GM19467 (cell line): ENCODE measurements around the gene GIPR.
A peak's percentile ranks its signal among the peaks of the same experiment; 100 is the strongest.
"Not testable (repeated sequence)": the region's sequence is repeated elsewhere in the genome, so short reads cannot be mapped to it uniquely, and the experiment has no call there.

ENCODE experiments used
- ATAC-seq: cut with Tn5 transposase; IDR thresholded peaks from one replicate; pipeline ENCODE4 v1.9.1; 2021; ENCODE audit warnings: mild to moderate bottlenecking, moderate library complexity; ENCODE audit not compliant: unreplicated experiment

The GIPR gene

DNA sequence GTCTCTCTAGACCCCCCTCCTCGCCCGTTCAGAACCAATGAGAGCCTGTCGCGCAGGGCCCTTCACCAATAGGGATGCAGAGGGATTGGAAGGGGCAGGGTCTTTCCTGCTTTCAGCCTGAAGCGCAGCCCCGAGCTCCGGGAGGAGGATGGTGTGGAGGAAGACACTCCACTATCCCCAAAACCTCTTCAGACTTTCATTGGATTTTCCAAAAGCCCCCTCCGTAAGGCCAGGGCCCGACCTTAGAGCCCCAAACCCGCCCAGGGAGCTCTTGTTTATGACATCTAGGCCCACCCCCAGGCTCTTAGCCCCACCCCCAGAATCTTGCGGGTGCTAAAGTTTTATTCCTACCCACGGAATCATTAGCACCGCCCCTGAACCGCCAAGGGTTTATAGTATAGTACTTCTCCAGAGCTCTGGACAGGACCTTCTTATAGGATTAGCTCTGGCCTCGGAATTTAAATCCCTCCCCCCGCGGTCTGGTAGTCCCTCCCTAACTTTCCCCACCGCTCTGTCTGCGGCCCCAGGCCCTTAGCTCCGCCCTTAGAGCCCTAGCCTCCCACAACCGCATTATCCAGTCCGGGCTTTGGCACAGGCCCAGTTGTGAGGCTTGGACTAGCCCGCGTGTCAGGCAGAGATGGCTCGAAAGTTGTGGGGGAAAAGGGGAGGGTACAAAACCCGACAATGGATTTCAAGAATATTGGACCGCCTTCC is 22.2 kb upstream of the GIPR start:
- peak; percentile 27 for ATAC-seq

DNA sequence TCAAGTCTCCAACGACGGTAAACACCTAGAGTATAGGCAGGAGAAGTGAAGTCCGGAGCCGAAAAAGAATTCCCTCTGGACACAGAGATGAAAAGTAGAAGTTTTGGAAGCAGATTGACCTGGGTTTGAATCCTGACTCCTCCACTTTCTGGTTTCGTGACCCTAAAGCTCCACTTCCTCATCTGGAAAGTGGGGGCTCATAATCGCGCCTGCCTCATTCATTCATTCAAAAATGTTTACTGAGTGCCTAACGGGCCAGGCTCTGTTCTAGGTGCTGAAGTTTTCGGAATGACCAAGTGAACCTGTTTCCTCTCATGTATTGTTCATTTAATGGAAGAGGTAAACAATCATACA is 21.7 kb upstream of the GIPR start:
- ATAC-seq, result no peak

DNA sequence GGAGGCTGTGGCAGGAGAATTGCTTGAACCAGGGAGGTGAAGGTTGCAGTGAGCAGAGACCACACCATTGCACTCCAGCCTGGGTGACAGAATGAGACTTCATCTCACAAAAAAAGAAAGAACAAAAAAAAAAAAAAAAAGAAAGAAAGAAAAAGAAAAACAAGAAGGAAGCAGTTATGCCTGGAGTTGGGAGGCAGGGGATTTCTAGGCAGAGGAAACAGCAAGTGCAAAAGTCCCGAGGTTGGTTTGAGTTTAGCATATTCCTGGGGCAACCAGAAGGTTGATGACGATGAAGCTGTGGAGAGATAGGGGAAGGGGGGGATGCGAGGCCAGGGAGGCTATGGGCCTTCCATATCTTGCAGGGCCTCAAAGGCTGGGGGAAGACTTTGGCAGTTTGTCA is 17.3 kb upstream of the GIPR start:
- no peak for ATAC-seq

DNA sequence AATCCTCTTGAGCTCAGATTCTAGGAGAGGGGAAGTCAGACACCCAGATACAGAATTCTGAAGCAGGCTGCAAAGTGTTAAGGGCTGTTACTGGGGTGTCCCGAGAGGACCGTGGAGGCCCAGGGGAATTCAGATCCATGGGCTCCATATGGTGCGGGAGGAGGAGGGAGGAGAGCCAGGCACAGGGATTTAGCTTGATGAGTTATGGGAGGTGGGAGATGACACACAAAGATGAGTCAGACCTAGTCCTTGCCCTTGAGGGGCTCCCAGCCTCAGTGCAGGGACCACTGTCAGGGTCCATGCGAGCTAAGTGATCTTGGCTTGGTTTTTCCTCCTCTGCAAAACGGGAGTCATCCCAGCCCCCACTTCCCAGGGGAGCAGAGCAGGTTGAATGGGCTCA is 14.4 kb upstream of the GIPR start:
- no peak for ATAC-seq

DNA sequence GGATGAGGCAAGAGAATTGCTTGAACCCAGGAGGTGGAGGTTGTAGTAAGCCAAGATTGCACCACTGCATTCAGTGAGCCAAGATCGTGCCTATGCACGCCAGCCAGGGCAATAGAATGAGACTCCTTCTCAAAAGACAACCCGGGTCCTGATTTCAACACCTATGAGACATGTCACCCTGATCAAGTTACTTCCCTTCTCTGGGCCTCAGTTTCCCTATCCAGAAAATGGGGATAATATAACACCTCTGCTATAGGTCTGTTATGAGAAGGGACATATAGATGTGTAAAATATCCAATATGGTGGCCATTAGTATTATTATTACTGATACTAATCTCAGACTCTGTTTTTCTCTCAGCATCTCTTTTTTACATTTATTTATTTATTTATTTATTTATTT is 12.9 kb upstream of the GIPR start:
- no peak for ATAC-seq

DNA sequence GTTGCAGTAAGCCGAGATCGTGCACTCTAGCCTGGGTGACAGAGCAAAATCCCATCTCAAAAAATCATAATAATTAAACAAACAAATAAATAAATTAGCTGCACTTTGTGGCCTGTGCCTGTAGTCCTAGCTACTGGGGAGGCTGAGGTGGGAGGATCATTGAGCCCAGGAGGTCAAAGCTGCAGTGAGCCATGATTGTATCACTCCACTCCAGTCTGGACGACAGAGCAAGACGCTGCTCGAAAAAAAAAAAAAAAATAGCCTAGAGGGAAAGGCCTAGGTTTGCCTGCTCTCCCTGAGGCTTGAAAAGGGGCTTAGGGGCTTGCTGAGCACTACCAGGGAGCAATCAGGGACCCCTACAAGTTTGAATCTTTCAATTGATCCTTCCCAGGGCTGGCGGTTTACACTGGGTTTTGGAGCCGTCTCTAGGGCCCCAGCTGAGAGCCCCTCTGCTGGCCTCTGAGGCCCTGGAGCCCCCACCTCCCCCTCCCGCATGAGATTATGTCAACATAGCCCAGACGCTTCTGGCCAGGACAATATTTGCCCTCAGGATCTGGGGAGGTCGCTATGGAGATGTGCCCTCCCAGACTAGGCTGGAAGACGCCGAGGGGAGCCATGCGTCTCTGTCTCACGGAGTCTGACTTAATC is 10.4 kb upstream of the GIPR start:
- no peak for ATAC-seq

DNA sequence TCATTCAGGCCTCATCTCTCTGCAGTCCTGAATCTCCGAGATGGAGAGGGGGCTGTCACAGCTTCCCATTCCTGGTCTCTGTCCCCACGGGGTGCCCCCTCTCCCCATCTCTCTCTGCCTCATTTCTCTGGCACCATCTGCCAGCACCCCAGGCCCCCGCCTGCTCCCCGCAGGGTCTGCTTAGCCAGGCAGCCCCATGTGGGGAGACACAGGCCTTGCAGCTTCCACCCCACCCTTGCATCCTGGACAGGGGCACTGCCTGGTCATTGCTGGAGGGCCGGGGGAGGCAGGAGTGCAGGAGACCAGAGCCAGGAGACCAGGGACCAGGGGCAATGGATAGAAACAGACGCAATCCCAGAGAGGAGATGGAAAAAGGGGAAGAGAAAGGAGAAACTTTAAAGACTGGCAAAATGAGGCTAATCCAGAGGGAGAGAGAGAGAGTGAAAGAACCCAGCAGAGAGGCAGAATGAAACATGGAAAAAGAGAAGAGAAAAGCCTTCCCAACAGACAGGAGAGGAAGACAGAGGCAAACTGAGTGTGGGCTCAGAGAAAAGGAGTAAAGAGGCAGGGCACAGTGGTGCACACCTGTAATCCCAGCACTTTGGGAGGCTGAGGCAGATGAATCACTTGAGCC is 8.8 kb upstream of the GIPR start:
- no peak for ATAC-seq

DNA sequence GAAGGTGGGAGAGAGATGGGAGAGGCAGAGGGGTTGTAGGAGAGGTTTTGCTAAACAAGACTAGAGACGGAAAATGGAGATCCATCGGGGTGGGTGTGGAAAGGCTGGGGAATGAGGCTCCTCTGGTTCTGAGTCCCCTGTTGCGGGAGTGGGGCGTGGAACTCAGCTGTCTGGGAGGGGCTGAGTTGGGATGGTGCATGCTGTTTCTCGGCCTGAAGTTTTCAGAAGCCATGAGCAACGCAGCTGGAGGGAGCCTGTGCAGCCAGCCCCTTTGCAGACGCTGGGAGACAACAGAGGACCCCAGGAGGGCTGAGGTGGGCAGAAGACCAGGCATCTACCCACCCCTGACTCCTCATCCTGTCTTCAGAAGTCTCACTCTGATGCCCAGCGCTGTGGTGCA is 7.4 kb upstream of the GIPR start:
- ATAC-seq, result no peak

DNA sequence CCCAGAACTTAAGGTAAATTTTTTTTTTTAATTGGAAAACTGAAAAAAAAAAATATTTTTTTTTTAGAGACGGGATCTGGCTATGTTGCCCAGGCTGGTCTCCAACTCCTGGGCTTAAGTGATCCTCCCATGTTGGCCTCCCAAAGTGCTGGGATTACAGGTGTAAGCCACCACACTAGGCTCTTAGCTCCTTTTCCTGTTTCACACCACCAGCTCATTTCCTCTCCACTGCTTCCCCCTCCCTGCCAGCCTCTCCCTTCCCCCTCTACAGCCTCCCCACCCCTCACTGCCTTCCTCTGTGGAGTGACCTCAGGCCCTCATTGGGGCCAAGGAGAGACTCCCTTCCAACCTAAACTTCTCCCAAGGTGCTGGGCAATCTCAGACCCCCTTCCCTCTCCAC is 4.2 kb upstream of the GIPR start:
- ATAC-seq, result no peak

DNA sequence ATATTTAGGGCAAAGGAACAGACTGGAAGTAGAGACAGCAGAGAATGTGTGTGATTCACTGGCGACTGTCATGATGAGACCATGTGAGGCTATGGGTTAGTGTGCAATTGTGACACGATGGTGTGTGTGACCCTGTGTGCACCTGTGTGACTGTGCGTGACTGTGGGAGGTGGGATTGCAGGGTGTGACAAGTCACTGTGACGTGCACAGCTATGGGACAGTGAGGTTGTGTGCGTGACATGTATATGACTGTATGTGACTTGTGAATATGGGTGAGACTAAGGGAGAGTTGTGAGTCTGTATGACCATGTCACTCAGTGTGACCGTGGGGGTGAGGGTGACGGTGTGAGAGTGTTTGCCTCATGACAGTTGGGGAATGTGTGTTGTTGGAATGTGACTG is 3.4 kb upstream of the GIPR start:
- no peak for ATAC-seq

DNA sequence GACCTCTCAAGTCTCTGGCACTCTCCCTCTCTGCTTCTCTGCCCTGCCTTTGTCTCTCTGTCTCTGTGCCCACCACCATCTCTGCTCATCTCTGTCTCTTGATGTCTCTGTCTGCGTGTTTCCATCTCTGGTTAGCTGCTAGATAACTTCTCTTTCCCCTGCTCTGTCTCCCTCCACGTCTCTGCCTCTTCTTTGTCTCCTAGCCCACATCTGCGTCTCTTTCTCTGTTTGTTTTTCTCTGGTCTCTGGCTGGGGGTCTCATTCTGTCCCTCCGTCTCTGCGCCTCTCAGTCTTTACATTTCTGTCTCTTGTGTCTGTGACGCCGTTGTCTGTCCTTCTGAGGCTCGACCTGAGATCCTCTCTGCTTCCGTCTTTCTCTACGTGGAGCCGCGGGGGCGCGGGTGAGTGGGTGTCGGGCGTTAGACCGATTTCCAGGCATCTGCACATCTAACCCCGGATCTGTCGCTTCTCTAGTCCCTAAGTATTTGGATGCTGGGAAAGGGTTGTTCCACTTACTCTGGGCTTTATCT is 386 bp downstream of the GIPR start:
- no peak for ATAC-seq

DNA sequence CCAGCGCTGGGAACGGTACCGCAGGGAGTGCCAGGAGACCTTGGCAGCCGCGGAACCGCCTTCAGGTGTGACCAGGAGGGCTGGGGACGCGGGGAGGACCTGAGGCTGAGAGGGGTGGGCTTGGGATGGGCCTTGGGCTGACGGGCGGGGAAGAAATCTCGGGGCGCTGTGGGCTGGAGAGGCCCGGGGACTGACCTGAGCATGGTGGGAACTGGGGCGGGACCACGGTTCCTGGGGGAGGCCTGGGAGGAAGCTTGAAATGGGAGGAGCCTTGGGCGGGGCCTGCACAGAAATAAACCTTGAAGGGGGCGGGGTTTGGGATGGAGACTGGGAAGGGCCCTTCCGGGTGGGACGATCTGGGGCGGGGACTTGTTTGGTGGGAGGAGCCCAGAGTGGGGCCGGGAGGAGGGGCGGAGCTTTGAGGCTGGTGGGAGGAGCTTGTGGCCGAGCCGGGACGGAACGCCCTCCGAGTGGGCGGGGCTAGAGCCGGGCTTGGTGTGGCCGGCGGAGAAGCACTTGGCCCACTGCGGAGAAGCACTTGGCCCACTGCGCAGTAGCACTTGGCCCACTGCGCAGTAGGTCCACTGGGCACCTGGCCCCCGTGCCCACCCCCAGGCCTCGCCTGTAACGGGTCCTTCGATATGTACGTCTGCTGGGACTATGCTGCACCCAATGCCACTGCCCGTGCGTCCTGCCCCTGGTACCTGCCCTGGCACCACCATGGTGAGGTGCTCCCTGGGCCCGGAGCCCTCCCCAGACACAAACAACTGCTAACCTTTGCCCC is 2.8 kb downstream of the GIPR start:
- ATAC-seq, result no peak

DNA sequence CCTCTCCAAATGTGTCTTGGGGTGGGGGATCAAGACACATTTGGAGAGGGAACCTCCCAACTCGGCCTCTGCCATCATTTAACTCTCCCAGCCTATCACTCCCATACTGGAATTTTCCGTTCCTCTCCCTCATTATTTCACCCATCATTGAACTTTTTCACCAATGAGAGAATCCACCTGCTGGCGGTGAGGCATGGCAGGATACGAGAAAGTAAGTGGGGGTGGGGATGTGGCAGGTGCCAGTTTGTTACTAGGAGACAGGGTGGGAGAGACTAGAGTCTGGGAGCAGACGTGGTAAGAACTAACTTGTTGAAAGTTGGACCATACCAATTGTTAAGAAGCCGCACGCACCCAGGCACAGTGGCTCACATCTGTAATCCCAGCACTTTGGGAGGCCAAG is 6.9 kb downstream of the GIPR start:
- ATAC-seq, result no peak

DNA sequence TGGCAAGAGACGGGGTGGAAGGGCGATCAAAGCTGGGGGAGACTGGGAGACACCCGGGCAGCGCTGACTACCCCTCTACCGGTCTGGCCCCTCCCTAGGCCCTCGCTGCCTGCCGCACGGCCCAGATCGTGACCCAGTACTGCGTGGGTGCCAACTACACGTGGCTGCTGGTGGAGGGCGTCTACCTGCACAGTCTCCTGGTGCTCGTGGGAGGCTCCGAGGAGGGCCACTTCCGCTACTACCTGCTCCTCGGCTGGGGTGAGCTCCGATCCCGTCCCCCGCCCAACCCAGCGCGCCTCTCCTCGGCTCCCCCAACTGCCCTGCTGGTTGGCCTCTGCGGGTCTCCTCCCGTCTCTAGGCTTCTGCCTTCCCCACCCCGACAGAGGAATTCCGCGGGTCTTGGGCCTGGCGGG is 8.8 kb downstream of the GIPR start:
- ATAC-seq, result no peak

DNA sequence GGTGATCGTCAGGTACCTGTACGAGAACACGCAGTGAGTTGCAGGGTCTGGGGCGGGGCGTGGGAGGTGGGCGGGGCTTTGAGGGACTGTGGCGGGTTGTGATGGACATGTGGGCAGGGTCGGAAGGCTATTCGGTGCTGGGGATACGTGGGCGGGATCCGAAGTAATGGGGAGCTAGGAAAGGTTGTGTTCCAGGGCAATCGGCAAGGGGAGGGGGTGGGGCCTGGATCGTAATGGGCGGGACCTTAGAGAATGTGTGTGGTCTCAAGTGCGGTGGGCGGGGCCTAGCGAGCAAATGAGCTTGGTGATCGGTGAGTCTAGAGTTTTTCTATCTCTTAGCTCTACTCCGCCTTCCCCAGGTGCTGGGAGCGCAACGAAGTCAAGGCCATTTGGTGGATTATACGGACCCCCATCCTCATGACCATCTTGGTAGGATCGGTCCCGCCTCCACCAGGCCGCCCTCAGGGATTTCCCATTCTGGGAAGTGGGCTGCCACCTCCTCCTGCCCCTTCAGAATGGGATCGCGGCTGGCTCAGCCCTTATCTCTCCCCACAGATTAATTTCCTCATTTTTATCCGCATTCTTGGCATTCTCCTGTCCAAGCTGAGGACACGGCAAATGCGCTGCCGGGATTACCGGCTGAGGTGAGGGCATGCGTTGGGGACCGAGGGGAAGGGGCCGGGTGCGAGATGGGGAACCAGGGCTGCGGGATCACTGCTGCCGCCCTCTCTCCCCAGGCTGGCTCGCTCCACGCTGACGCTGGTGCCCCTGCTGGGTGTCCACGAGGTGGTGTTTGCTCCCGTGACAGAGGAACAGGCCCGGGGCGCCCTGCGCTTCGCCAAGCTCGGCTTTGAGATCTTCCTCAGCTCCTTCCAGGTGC is 9.6 kb downstream of the GIPR start:
- no peak for ATAC-seq

DNA sequence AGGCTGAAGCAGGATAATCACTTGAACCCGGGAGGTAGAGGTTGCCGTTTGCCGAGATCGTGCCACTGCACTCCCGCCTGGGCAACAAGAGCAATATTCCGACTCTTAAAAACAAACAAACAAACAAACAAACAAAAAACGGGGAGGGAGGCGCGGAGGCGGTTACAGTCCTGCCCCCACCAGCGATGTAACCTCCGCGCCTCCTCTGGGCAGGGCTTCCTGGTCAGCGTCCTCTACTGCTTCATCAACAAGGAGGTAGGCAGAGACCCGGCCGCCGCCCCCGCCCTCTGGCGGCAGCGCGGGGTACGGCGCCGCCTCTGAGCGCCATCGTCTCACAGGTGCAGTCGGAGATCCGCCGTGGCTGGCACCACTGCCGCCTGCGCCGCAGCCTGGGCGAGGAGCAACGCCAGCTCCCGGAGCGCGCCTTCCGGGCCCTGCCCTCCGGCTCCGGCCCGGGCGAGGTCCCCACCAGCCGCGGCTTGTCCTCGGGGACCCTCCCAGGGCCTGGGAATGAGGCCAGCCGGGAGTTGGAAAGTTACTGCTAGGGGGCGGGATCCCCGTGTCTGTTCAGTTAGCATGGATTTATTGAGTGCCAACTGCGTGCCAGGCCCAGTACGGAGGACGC is 13.5 kb downstream of the GIPR start:
- ATAC-seq, result peak; percentile 69

DNA sequence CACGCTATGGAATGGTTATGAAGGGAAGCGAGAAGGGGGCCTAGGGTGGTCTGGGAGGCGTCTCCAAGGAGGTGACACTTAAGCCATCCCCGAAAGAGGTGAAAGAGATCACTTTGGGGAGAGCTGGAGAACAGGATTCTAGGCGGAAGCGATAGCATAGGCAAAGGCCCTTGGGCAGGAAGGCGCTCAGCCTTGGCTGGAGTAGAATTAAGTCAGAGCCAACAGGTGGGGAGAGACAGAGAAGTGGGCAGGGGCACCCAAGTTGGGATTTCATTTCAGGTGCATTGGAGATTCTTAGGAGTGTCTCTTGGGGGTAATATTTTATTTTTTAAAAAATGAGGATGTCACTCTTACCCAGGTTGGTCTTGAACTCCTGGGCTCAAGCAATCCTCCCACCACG is 14.1 kb downstream of the GIPR start:
- ATAC-seq, result no peak

DNA sequence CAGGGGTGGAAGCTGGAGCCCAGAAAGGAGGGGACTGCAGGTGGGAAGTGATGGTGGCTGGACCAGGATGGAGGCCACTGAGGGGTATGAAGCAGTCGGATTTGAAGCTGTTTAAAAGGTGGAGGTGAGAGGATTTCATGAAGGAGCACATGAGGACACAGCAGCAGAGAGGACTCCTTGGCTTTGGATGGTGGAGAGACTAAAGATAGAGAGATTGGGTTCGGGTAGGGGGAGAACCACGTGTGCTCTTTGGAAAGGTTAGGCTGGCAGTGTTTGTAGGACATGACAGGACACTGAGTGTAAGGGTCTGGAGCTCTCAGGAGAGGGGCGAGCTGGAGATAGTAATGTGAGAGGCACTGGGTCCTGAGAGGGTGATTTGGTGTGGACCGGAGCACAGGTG is 14.9 kb downstream of the GIPR start:
- no peak for ATAC-seq

DNA sequence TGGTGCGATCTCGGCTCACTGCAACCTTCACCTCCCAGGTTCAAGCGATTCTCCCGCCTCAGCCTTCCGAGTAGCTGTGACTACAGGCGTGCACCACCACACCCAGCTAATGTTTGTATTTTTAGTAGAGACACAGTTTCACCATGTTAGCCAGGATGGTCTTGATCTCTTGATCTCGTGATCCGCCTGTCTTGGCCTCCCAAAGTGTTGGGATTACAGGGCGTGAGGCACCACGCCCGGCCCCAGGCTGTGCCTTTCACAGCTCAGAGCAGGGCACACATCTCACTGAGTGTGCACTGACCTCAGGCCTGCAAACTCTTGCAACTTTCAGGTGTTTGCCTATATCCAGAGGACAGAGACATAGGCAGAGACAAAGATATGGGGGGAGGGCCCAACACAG is 17.0 kb downstream of the GIPR start:
- ATAC-seq, result not testable (repeated sequence)

DNA sequence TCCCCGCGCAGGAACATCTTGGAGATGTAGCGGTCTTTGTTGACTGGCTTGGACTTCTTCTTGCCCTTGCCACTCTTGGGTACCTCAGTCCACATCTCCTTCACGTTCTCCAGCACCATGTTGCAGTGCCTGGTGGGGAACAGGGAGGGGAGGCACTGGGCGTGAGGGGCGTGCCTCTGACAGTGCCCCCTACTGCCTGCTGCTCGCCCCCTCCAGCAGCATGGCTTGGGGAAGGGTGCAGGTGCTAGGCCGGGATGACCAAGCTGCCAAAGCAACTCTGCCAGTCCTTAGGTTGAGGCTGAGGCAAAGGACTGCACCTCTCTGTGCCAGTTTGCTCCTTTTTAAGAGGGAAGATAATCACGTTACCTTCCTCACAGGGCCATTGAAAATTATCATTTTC is 19.6 kb downstream of the GIPR start:
- ATAC-seq, result no peak
